ENCODE measurements around the gene PARD3. TPM values are rescaled to one million over a fixed set of nuclear protein-coding genes. Genes with fewer than 3 reads are reported as not detected.

Gene PARD3
- total RNA-seq, 6 experiments from 2014 or later = 19.1 to 27.8 (median 22.0) TPM

GRCh38 chr10:34294137-34294536, 521.0 kb downstream of the PARD3 start:
- Histone ChIP-seq H3K9me3 (no peaks in the 10 kb centered on the region), H3K27ac (no peak overlapping the region), H3K36me3 (no peaks in the 10 kb centered on the region), H3K4me1 (peaks cover 0 to 31% (median 0%) of the 10 kb centered on the region in 4 donors), H3K4me3 (no peak overlapping the region), H3K27me3 (no peaks in the 10 kb centered on the region)
- TF ChIP-seq CTCF (IDR thresholded peaks at IDR 0.05) (no peak), POLR2A (IDR thresholded peaks at IDR 0.05) (no peak)
- no peak for DNase-seq
- WGBS (ENCODE audit: insufficient coverage, low coverage, low lambda C conversion rate, missing lambda C conversion rate) = 89% methylated on average over 5 of the region's 5 CpGs
- ATAC-seq = no peak
- intact Hi-C loops (cut with DNase I) = no loop called here

GRCh38 chr10:34292675-34293074, 522.4 kb downstream of the PARD3 start:
- Histone ChIP-seq H3K9me3 (no peaks in the 10 kb centered on the region), H3K27ac (no peak overlapping the region), H3K4me3 (no peak overlapping the region), H3K27me3 (no peaks in the 10 kb centered on the region), H3K36me3 (no peaks in the 10 kb centered on the region), H3K4me1 (peaks cover 0 to 17% (median 0%) of the 10 kb centered on the region in 4 donors)
- no peak for TF ChIP-seq CTCF (IDR thresholded peaks at IDR 0.05)
- no peak for TF ChIP-seq POLR2A (IDR thresholded peaks at IDR 0.05)
- no peak for DNase-seq
- 76% methylated on average over 2 of the region's 2 CpGs for WGBS (ENCODE audit: insufficient coverage, low coverage, low lambda C conversion rate, missing lambda C conversion rate)
- ATAC-seq = no peak
- intact Hi-C loops (cut with DNase I) = no loop called here

GRCh38 chr10:34292194-34292565, 522.9 kb downstream of the PARD3 start:
- 49% methylated on average over 4 of the region's 4 CpGs for WGBS (ENCODE audit: insufficient coverage, low coverage, low lambda C conversion rate, missing lambda C conversion rate)
- intact Hi-C loops (cut with DNase I) = no loop called here
- Histone ChIP-seq H3K4me3 (no peak overlapping the region), H3K27me3 (no peaks in the 10 kb centered on the region), H3K9me3 (no peaks in the 10 kb centered on the region), H3K36me3 (no peaks in the 10 kb centered on the region), H3K27ac (no peak overlapping the region), H3K4me1 (peaks cover 0 to 14% (median 0%) of the 10 kb centered on the region in 4 donors)
- TF ChIP-seq CTCF (IDR thresholded peaks at IDR 0.05) (no peak), POLR2A (IDR thresholded peaks at IDR 0.05) (no peak)
- DNase-seq (no peak), ATAC-seq (peak in 1 of 4 donors; percentile 11)

- no peaks in the 10 kb centered on the region for H3K36me3 ChIP-seq
- TF ChIP-seq CTCF (IDR thresholded peaks at IDR 0.05) (no peak), POLR2A (IDR thresholded peaks at IDR 0.05) (no peak)
- no peak overlapping the region for H3K4me3 ChIP-seq
- intact Hi-C loops (cut with DNase I) = no loop called here
- peaks cover 0 to 14% (median 0%) of the 10 kb centered on the region in 4 donors for H3K4me1 ChIP-seq
- 43% methylated on average over 5 of the region's 6 CpGs for WGBS (ENCODE audit: insufficient coverage, low coverage, low lambda C conversion rate, missing lambda C conversion rate)
- DNase-seq (no peak), ATAC-seq (peak in 3 of 4 donors; percentile 25 to 67 (median 61))
- no peaks in the 10 kb centered on the region for H3K27me3 ChIP-seq
- no peak overlapping the region for H3K27ac ChIP-seq
- H3K9me3 ChIP-seq = no peaks in the 10 kb centered on the region
These were observed 523.5 kb downstream of the PARD3 start for GRCh38 chr10:34291466-34292193.
